HG03039 (cell line): Measurements from ENCODE around the gene PDILT.
"Not testable (repeated sequence)": the region's sequence is repeated elsewhere in the genome, so short reads cannot be mapped to it uniquely, and the experiment has no call there.

Experiments used
- ATAC-seq: cut with Tn5 transposase; IDR thresholded peaks from one replicate; pipeline ENCODE4 v1.9.1; 2021; ENCODE audit warnings: mild to moderate bottlenecking, moderate library complexity; ENCODE audit not compliant: unreplicated experiment

Gene PDILT

DNA sequence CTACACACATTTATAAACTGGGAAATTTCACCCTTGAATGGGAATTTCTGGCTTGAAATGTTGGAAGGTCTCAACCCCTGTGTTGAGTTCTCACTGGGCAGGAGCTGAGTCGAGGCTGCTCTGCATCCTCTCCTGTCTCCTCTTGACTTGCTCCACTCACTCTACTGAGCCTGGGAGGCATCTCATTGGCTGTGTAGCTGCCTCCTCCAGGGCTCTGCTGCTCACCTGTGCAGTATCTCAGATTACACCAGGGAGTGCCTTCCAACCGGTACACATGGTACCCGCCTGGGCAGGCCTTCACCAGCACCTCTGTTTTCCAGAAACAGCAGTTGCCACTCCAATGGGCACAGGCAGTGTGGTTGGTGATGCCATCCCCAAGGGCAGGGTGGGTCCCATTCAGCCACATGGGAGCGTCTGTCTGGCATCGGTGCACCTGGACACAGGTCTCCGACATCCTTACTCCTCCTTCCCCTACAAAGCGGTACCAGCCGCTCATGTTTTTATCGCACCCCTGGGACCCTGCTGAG is 80.9 kb downstream of the PDILT start:
- ATAC-seq: no peak

DNA sequence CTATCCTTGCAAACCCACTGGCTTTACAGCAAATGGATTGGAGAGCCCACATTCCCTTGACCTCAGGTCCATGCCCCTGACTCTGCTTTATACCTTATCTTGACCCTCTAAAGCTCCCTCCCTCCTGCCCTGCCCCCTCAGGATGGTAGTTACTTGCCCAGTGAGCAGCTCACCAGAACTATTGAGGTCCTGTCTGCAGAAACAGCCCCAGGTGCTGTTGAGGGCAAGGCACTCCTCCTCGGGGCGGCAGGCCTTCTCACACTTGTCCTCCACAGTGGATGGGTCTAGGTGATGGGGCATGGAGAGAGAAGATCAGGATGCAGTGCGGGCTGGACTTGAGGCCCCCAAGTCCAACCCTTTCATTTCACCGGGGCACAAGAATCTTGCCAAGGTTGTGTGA is 81.8 kb downstream of the PDILT start:
- no peak for ATAC-seq

DNA sequence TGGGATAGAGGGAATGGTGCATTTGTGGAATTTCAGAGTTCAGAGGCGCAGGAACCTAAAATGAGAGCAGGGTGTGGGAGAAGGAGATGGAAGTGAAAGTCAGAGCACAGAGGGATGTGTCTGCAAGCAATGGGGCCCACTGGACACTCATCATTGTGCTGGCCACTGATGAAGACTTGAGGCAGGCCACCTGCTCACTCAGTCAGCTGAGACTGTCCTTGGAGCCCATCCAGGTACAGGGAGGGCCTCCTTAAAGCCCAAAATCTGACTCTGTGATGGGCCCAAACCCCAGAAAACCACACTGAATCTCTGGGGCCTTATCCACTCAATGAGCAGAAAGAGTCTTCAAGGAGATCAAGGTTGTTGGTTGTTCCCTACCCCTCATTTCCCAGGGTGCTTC is 82.9 kb downstream of the PDILT start:
- no peak for ATAC-seq

DNA sequence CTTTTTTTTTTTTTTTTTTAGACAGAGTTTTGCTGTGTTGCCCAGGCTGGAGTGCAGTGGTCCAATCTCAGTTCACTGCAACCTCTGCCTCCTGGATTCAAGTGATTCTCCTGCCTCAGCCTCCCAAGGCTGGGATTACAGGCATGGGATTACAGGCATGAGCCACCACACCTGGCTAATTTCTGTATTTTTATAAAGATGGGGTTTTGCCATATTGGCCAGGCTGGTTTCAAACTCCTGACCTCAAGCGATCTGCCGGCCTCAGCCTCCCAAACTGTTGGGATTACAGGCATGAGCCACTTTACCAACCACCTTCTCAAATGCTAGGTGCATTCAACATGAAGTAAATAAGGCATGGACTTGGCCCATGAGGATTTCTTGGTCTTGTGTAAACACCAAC is 83.5 kb downstream of the PDILT start:
- ATAC-seq: not testable (repeated sequence)

DNA sequence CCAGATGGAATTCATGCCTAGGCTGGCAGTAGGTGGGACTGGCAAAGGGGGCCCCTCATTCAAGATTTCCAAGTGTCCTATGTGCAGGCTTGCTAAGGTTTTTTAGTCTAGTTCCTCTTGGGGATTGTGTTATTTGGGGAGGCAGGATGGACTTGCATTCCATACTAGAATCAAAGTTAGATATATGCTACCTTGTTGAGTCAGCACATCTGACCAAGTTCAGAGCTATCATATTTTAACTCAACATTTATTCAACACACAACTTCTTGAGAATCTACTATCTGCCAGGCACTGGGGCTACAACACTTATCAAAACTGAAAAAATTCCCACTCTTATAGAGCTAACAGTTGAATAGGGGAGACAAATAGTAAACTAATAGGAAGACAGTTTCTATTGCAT is 83.9 kb downstream of the PDILT start:
- ATAC-seq: no peak

DNA sequence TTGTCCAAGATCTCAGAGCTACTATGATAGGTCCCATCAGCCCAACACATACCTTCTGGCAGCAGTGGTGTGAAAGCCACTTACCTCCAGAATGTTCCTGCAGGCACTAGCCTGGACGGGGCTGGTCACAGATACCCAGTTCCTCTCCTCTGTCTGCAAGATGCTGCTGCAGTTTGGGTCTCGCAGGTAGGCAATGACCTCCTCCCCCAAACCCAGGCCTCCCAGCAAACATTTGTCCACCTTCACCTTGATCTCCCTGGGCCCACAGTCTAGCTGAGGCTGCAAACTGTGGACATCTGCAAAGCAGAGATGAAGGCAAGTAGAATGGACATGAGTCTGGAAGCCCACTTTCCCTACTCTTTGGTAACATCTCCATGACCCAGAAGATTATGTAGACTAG is 84.4 kb downstream of the PDILT start:
- ATAC-seq: no peak

DNA sequence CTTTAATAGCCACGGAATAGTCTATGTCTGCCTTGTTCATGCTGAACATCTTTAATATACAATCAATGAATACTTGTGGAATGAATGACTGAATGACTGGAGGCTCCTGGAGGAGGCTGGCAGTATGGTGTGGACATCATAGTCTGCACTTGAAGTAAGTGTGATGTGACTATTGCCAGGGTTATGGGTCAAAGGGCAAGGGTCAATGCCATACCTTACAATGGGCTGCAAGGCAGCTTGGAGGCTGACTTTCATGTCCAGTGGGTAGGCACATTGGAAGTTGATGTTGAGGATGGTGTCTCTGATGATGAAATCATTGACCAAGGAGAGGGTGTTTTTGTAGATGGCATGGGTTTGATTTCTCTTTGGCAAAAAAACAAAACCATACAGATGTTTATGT is 85.1 kb downstream of the PDILT start:
- ATAC-seq: no peak

DNA sequence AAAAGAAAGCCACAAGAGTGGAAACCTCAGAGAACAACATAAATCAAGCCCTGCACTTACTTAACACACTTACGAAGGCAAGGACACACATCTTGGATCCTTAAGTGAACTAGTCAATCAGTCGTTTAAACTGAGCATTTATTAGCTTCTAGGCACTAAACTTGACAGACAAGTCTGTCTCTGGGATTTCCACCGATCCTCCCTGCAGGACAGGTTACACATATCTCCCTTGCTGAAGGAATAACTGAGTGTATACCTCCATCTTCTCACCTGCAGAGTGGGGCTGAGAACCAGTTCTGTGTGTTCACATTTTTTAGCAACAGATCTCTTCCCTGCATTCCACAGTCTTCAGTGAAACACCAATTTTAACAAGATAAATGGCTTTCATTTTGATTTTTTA is 86.1 kb downstream of the PDILT start:
- no peak for ATAC-seq

DNA sequence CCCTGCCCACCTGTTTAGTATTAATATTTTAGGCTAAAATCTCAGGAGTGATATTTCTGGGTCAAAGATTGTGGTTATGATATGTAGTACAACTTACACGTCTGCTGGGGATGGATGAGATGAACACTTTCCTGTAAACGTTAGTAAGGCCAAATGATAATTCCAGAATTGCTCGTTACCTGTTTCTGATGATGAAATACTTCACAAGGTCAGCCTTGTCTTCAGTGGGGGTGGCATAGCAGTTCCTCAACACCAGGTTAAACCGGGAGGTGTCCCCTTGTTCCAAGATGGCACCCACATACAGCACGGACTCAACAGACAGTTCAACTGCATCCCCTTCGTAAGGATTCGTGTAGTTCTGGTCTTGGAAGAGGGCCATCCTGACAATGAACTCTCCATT is 86.5 kb downstream of the PDILT start:
- no peak for ATAC-seq

DNA sequence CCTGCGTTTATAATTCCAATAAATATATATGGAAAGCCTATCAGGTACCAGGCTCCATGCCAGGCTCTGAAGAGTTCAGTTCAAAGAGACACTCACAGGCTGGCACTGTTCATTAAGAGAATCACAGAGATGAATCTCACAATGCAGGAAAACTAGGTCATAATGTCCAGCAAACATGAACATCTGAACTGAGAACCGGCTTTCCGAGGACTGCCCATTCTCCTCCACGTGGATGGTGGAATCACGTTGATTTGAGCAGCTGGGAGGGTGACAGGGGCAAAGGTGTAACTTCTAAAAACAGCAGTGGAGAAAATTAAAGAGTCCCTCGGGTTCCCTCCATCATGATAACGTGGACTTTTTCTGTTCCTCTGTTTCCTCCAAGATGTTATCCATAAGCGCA is 87.4 kb downstream of the PDILT start:
- ATAC-seq: no peak

DNA sequence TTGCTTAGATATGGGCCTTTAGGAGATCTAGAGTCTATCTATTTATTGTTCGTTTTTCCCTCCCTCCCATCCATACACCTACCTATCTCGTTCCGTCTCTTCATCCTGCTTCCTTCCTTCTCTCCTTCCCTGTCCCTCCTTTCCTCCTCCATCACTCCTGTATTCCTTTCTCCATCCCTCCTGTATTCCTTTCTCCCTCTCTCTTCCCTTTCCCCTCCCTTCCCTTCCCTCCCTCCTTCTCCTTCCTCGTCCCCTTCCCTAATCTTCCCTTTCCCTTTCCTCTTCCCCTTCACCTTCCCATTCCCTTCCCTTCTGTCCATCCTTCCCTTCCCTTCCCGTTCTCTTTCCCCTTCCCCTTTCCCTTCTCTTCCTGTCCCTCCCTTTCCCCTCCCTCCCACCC is 87.8 kb downstream of the PDILT start:
- no peak for ATAC-seq

DNA sequence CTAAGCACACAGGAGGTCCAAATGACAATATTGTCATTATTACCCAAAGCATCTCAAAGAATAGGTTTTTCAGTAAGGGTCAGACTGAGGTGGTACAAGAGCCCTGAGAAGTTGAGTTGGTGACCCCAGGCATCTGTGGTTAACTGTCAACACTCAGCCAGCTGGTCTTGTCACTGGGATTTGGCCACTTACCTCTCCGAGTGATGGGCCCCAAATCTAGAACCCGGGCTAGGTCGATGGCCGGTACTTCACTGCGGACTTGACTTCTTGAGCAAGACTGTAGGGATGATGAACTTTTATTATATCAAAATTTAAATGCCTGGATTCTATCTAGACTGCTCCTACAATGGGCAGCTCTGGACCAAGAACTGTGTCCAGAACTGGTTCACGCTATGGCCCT is 88.8 kb downstream of the PDILT start:
- ATAC-seq: no peak

DNA sequence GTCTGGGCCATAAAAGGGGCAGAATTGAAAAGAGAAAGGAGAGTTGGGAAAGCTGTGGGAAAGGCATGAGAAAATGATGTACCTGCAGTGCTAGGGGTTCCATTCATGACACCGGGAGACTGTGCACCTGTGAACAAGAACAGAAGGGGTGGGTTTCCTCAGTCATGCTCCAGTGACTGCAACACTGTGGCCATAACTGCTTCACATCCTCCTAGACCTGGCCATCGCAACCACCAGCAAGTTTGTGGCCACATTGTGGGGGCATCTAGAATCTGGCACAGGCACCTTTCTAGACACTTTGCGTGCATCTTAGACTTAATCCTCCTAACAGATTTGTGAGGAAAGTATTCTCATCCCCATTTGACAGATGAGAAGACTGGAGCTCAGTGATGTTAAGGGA is 90.0 kb downstream of the PDILT start:
- ATAC-seq: no peak

DNA sequence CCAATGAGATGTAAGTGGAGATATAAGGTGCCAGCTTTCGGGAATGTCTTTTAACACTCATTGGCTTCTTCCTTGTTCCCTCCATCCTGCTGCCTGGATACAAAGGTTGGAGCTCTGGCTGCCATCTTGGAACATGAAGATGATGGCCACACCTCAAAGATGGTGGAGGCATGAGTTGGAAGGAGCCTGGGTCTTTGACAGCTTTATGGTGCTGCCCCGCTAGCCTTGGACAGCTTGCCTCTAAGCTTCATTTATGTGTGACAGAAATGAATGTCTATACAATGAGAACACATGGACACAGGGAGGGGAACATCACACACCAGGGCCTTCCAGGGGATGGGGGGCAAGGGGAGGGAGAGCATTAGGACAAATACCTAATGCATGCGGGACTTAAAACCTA is 90.8 kb downstream of the PDILT start:
- no peak for ATAC-seq

DNA sequence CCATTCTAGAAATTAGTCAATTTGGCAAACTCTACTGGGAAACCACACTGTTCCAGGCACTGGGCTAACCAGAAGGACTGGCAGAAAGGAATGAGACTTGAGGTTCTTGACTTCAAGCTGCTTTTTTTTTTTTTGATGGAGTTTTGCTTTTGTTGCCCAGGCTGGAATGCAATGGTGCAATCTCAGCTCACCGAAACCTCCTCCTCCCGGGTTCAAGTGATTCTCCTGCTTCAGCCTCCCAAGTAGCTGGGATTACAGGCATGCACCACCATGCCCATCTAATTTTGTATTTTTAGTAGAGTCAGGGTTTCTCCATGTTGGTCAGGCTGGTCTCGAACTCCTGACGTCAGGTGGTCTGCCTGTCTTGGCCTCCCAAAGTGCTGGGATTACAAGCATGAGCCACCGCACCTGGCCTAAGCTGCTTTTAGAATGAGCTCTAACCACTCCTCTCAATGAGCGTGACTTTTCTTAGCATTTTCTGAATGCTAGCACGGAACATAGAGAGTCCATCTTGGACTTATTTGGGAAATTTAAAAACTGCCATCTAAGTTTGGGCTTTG is 91.9 kb downstream of the PDILT start:
- ATAC-seq: not testable (repeated sequence)

DNA sequence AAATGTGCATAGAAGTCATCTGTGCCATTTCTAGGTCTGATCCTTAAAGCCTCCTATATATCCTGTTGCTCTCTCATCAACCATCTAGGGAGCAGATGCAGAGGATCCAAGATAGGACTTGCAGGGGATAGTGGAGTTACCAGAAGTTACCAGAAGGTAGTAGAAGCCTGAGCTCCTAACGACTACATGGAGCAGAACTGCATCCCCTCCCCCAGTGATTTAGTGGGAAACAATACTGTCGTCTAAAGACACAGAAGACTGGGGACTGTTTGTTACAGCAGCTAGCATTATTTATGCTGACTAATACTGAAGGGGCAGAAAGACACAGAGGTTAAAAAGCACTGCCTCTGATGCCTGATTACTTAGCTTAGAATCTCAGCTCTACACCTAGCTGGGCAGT is 93.0 kb downstream of the PDILT start:
- no peak for ATAC-seq

DNA sequence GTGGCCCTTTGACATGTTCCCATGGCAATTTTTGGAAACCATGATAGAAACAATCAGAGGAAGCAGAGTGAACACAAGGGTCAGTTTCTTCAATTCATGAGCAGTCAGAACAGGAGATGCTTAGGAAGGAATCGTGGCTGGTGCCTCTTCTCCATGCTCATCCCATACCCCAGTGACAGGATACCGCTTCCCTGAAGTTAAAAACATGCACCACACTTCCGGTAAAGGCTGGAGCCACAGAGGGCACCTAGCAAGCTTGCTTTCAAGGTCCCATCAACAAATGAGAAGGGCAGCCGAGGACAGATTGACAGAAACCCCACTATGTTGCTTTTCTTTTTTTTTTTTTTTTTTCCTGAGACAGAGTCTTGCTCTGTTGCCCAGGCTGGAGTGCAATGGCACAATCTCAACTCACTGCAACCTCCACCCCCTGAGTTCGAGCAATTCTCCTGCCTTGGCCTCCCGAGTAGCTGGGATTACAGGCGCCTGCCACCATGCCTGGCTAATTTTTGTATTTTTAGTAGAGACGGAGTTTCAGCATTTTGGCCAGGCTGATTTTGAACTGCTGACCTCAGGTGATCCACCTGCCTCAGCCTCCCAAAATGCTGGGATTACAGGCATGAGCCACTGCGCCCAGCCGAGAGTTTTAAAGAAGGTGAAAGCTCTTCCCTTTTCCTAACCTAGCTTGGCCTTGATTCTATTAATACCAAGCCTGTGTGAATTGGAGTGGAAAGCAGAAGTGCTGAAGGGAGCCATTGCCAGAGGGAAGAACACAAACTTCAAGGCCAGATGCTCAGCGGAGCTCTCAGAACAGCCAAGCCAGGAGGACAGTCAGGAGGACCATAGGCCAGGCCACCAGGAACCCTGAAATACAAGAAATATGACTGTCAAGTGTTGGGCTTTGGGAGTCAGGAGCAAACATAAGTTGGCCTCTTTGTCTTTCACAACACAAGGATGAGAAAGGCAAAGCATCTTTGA is 93.8 kb downstream of the PDILT start:
- no peak for ATAC-seq

DNA sequence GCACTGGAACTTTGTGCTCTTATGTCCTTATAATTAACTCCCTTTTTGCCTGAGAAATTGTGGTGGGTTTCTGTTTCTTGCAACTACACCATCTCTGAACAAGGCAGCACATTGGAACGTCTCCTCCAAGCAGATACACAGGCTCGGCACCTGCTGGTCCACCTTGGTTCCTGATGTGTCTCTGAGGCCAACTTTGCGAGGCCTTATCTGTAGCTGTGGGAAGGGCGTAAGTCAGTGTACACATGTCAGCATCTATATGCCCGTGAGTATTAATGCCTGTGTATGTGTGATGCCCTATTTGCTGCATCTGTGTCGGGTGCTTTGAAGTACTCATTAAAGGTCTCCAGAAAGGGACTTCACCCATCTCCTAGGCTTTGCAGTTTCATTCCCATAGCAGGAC is 94.8 kb downstream of the PDILT start:
- no peak for ATAC-seq
